AG04449 (cell line): ENCODE measurements around the gene SIL1.
"Not testable (repeated sequence)": the region's sequence is repeated elsewhere in the genome, so short reads cannot be mapped to it uniquely, and the experiment has no call there.

Experiments
- CTCF ChIA-PET: fragments of 350-600 bp; formaldehyde crosslinking; extraction: SDS; loops from one replicate; lab custom pipeline; 2021; ENCODE audit warnings: antibody characterized with exemption; lab: Yijun Ruan, JAX
- POLR2A ChIA-PET: fragments of 400-600, 350-600 bp; formaldehyde crosslinking; extraction: SDS; loops from one replicate; lab custom pipeline; 2020; ENCODE audit warnings: antibody characterized with exemption, inconsistent platforms; lab: Yijun Ruan, JAX
- DNase-seq: peaks from one replicate; pipeline ENCODE4 v3.0.0-alpha.2; 2010; ENCODE audit warnings: low read depth, low spot score
- H3K4me3 ChIP-seq: 2 replicates; pipeline ENCODE4 v1.5.1; 2011; ENCODE audit warnings: low read depth, mild to moderate bottlenecking, control low read depth, low read length
- TF ChIP-seq, protein P1 (sequence below): IDR thresholded peaks from one replicate; pipeline ENCODE4 v1.5.1; 2011; ENCODE audit warnings: mild to moderate bottlenecking, moderate library complexity, low read length, control low read depth, inconsistent platforms; ENCODE audit not compliant: insufficient read depth; ENCODE audit errors: missing control alignments

The SIL1 gene

GRCh38 chr5:139117342-139117884 is 80.8 kb downstream of the SIL1 start:
- no peak overlapping the region for H3K4me3 ChIP-seq
- ChIA-PET POLR2A (no interaction called here), CTCF (no interaction called here)
- TF ChIP-seq, protein P1, sequence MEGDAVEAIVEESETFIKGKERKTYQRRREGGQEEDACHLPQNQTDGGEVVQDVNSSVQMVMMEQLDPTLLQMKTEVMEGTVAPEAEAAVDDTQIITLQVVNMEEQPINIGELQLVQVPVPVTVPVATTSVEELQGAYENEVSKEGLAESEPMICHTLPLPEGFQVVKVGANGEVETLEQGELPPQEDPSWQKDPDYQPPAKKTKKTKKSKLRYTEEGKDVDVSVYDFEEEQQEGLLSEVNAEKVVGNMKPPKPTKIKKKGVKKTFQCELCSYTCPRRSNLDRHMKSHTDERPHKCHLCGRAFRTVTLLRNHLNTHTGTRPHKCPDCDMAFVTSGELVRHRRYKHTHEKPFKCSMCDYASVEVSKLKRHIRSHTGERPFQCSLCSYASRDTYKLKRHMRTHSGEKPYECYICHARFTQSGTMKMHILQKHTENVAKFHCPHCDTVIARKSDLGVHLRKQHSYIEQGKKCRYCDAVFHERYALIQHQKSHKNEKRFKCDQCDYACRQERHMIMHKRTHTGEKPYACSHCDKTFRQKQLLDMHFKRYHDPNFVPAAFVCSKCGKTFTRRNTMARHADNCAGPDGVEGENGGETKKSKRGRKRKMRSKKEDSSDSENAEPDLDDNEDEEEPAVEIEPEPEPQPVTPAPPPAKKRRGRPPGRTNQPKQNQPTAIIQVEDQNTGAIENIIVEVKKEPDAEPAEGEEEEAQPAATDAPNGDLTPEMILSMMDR: no peak
- DNase-seq: no peak

- no peak for DNase-seq
- no peak overlapping the region for H3K4me3 ChIP-seq
- POLR2A ChIA-PET: no interaction called here
- CTCF ChIA-PET: no interaction called here
- TF ChIP-seq, protein P1: no peak
These were observed 82.0 kb downstream of the SIL1 start for GRCh38 chr5:139116100-139116655.

GRCh38 chr5:139113892-139114291 is 84.3 kb downstream of the SIL1 start:
- DNase-seq: no peak
- no peak overlapping the region for H3K4me3 ChIP-seq
- POLR2A ChIA-PET: no interaction called here
- TF ChIP-seq, protein P1: no peak
- CTCF ChIA-PET: no interaction called here

DNA sequence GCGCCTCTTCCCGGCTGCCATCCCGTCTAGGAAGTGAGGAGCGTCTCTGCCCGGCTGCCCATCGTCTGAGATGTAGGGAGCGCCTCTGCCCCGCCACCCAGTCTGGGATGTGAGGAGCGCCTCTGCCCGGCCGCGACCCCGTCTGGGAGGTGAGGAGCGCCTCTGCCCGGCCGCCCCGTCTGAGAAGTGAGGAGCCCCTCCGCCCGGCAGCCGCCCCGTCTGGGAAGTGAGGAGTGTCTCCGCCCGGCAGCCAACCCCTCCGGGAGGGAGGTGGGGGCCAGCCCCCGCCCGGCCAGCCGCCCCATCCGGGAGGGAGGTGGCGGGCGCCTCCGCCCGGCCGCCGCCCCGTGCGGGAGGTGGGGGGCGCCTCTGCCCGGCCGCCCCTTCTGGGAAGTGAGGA is 85.8 kb downstream of the SIL1 start:
- POLR2A ChIA-PET, H3K4me3 ChIP-seq, DNase-seq, CTCF ChIA-PET: not testable (repeated sequence)

- TF ChIP-seq, protein P1: no peak
- no peak for DNase-seq
- no peak overlapping the region for H3K4me3 ChIP-seq
- POLR2A ChIA-PET: no interaction called here
- CTCF ChIA-PET: interaction anchor here (0.9 kb wide), 1 partner anchor 19 kb away, joined by 3 read pairs; no protein-coding TSS in a partner anchor
These were observed 87.5 kb downstream of the SIL1 start for GRCh38 chr5:139110526-139111168.

DNA sequence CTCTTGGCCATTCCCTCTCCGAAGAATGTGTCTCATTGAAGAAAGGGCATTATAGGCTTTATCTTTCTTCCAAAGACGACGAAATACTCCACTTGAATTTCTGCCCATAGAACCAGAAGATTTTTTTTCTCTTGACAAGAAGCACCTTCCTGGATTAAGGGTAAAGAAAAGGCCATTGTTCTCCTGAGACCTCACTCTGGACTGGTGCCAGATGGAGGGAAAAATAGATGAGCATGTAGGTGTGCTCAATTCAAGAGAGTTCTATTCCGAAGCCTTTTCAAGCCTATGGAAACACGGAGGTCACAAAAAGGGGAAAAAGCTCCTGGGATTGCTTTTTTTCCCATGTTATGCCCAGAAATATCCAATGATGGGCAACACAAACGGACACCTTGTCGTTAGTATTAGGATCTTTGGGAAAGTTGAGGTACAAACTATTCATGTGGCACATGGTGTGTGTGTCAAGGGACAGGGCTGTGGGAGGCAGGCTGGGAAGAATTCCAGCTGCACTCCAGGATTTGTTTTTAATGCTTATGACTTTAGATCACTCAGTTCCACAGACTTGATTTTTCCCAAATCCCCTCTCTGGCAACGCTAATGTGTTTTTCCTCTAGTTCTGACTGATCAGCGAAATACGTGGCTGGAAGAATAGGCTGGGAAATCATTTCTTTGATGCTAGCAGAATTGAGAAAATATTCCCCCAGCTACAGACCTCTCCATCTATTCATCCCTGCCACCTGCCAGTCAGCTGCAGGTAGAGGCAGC is 89.9 kb downstream of the SIL1 start:
- ChIA-PET POLR2A (no interaction called here), CTCF (no interaction called here)
- TF ChIP-seq, protein P1: no peak
- no peak overlapping the region for H3K4me3 ChIP-seq
- DNase-seq: peak; percentile 33
